TTC549 (cell line): ENCODE measurements around the gene CKMT1B.
"Not testable (repeated sequence)": the region's sequence is repeated elsewhere in the genome, so short reads cannot be mapped to it uniquely, and the experiment has no call there.

ENCODE experiments used
- FAIRE-seq: peaks from 2 replicates; lab custom pipeline; 2012; peaks lifted over from hg19 to GRCh38; lab: Jason Lieb, UNC

The CKMT1B gene

DNA sequence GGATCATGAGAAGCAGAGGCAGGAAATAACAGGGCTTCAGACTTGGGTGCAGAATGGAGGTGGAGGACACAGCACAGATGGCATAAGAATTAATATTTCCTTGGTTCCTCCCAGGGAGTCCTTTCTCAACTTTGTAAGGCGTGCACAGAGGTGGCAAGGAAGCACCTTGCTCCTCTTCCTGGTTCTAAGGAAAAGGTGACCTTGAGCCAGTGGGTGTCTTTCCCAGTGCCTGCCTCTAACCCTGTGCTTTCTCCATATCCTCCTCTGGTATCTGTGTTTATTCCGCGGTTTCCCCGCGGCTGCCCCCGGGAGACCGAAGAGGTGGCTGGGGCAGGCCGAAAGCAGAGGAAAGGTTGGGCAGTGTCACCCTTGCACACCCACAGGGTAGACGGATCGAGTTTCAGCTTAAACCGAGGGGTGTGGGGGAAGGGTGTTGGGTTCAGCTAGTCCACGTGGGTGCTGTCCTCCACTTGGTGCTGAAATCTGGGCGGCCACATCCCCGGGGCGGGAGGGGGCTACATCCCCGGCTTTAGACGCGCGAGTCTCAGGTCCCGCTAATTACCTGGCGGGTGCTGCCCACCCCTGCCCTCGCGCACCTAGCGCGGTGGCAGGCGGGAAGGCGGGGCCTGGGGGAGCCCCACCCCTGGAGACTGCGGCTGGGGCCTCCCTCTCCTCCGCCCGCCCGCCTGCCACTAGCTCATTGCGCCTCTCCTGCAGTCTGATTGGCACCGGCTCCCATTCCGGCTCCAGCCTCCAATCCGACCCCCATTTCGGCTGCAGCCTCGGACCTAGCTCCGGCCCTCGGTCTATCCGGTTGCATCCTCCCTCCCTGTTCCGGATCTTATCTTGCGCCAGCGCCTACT is at the start of gene CKMT1B:
Gene CKMT1B, plus strand, starts transcription at position 700 of the 863 bp plus-strand sequence. CDS start 192 bp downstream, outside the sequence.
- FAIRE-seq: not testable (repeated sequence)

DNA sequence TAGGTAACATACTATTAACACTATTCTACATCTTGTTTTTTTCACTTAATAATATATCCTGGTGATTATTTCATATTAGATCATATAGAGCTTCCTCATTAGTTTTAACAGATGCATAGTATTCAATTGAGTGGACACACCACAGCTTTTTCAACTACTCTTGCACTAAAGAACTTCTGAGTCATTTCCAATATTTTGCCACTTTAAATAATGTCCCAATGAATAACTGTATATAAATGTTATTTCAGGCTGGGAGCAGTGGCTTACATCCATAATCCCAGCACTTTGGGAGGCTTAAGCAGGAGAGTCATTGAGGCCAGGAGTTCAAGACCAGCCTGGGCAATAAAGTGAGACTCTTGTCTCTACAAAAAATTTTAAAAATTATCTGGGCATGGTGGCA is 49.6 kb upstream of the CKMT1B start:
- no peak for FAIRE-seq

- no peak for FAIRE-seq
These were observed 48.4 kb upstream of the CKMT1B start for GRCh38 chr15:43545426-43545825.

DNA sequence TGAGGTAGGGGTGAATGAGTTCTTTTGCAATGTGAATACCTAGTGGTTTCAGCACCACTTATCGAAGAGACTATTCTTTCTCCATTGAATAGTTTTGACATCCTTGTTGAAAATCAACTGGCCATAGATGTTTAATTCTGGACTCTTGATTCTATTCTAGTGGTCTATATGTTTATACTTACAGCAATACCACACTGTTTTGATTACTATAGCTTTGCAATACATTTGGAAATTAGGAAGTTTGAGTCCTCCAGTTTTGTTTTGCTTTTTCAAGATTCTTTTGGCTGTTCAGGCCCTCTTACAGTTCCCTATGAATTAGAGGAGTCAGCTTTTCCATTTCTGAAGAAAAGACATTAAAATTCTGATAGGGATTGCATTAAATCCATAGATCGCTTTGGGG is 46.3 kb upstream of the CKMT1B start:
- FAIRE-seq: no peak

DNA sequence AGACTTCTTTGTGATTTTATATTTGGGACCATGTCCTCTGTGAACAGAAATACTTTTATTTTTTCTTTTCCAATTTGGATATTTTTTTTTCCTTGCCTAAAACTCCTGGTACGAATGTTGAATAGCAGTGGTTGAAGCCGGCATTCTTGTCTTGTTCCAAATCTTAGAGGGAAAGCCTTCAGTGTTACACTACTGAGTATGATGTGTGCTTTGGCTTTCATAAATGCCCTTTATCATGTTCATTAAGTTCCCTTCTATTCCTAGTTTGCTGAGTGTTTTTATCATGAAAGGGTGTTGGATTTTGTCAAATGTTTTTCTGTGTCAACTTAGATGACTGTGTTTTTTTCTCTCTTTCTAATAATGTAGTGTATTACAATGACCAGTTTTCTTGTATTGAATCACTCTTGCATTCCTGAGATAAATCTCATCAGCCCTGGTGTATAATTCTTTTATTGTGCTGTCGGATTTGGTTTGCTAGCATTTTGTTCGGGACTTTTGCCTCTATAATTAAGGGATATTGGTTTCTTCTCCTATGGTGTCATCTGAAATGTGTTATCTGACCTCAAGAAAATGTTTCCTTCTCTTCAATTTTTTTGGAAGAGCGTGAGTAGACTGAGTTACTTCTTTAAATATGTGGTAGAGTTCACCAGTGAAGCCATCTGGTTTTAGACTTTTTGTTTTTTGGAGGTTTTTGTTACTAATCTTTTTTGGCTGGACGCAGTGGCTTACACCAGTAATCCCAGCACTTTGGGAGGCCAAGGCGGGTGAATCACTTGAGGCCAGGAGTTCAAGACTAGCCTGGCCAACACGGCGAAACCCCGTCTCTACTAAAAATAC is 43.1 kb upstream of the CKMT1B start:
- no peak for FAIRE-seq

GRCh38 chr15:43552256-43552655 is 41.6 kb upstream of the CKMT1B start:
- FAIRE-seq: no peak

GRCh38 chr15:43552986-43553385 is 40.8 kb upstream of the CKMT1B start:
- FAIRE-seq: no peak

GRCh38 chr15:43562753-43563152 is 31.1 kb upstream of the CKMT1B start:
- not testable (repeated sequence) for FAIRE-seq

GRCh38 chr15:43563793-43564192 is 30.0 kb upstream of the CKMT1B start:
- FAIRE-seq: not testable (repeated sequence)

DNA sequence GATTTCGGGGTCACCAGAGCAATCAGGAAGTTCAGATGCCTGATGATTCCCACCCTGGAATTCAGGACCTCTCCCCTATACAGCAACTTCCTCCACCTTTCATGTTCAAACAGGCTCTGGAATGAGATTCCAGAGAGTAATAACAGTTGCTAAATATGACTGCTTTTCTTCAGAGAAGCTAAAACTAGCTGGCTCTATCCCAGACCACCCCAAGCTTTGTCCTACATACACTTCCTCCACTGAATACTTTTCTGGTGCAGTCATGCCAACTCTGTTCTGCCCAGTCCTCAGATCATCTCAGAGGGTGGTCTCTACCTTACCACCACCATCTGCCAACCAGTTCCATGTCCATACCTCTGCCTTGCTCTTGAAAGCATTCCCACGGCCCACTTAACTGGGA is 27.2 kb upstream of the CKMT1B start:
- FAIRE-seq: not testable (repeated sequence)

DNA sequence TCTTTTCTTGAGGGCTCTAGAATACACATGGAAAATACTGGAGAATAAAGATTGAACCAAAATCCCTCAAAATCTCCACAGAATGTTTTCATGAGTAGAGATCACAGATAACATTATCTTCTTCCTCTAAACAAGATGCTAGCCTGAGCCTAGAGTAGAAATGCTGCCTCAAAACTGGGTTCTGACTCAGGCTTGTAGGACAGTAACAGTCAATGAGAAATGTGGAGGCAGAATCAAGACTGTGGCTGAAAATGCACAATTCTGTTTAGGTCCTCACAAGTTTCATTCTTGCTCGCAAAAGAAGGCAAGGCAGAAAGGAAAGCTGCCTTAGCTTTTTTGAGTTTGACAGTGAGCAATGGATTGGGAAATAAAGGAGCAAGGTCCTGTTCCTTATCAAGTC is 19.2 kb upstream of the CKMT1B start:
- FAIRE-seq: not testable (repeated sequence)

- FAIRE-seq: peak; percentile 78
These were observed 3.9 kb upstream of the CKMT1B start, which contains the start of gene PPIP5K1 for GRCh38 chr15:43589778-43590466. PPIP5K1 (minus strand) TSS chr15:43590208; CDS start chr15:43584504, 5,704 bp downstream.

- not testable (repeated sequence) for FAIRE-seq
These were observed 986 bp upstream of the CKMT1B start for GRCh38 chr15:43592841-43593240.

GRCh38 chr15:43599131-43599530 is 5.3 kb downstream of the CKMT1B start:
- FAIRE-seq: not testable (repeated sequence)

DNA sequence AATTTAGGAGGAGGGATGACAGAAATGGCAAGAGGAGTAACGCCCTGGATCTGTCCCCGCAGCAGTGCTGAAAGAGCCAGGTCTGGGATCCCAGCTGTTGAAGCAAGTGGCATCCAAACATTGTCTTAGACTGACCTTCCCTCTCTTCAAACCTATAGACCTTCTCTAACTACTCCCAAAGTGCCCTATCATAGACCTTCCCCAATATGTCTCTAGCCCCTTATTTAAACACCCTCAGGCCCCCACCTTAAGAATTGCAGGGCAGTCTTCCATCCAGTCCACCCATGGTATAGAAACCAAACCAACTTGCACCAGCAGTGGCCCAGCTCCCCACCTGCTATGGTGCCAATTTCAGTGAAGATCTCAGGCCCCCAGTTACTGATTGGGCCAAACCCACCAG is 6.4 kb downstream of the CKMT1B start:
- FAIRE-seq: not testable (repeated sequence)

- FAIRE-seq: not testable (repeated sequence)
These were observed 8.4 kb downstream of the CKMT1B start for GRCh38 chr15:43602233-43602632.

GRCh38 chr15:43617750-43618149 is 23.9 kb downstream of the CKMT1B start:
- not testable (repeated sequence) for FAIRE-seq

GRCh38 chr15:43618700-43619099 is 24.9 kb downstream of the CKMT1B start, which contains the start of gene STRC:
STRC (minus strand) TSS chr15:43618800; CDS start chr15:43618722, 78 bp downstream.
- not testable (repeated sequence) for FAIRE-seq

DNA sequence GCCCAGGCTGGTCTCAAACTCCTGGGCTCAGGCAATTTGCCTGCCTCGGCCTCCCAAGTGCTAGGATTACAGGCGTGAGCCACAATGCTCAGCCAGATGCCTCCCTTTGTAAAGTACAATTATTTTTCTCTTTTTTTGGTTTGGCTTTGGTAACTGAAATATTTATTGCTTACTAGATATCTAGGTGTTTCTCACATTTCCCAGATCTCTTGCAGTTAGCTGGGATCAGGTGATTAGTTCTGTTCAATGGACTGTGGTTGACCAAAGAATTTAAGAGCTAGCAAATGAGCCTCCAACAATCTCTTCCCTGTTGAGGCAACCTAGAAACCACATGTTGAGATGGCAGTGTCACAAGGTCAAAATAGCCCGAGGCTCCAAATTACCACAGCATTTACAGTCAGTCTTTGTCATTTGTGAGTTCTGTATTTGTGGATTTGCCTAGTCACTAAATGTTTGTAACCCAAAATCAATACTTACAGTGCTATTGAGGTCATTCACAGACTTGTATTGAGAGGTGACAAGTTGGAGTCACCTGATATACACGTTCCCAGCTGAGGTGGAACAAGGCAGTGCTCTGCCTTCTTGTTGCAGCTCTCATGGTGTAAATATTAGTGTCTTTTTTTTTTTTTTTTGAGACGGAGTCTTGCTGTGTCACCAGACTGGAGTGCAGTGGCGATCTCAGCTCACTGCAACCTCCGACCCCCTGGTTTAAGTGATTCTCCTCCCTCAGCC is 28.4 kb downstream of the CKMT1B start:
- not testable (repeated sequence) for FAIRE-seq

DNA sequence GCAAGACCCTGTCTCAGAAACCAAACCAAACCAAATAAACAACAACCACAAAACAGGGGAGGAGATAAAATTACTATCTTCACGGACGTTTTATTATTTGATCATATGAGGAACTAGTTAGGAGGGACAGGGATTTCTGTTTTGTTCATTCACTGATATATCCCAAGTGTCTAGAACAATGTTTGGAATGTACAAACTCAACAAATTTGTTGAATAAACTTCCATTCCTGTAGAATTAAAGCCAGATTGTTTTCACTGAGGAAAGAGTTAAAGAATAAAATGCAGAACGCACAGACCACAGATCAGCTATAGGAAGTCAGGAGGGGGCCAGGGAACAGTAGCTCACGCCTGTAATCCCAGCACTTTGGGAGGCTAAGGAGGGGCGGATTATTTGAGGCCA is 31.3 kb downstream of the CKMT1B start:
- no peak for FAIRE-seq

GRCh38 chr15:43626937-43627336 is 33.1 kb downstream of the CKMT1B start:
- not testable (repeated sequence) for FAIRE-seq
